8988T (cell line): ENCODE results near the gene MYLK.

Experiments used
- DNase-seq: peaks from one replicate; pipeline ENCODE4 v3.0.0; 2011

Gene MYLK

GRCh38 chr3:123657111-123657510 is 227.0 kb downstream of the MYLK start:
- DNase-seq, result no peak

DNA sequence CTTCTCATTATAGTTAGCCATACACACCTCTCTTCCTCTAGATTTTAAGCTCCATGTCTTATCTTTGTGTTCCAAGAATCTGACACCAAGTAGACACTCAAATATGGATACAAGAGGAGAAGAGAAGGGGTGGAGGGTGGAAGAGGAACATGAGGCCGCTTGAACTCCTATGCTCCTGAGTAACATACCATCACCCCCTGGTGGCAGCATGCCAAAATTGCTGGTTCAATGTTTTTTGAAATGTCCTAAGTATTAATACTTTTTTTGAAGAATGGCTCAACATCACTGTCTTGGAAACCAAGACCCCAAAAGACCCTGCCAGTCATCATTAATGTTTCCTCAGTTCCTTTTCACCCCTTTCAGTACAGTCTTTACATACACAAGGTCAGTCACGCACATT is 227.4 kb downstream of the MYLK start:
- DNase-seq, result no peak

- DNase-seq, result no peak
Observed at GRCh38 chr3:123656274-123656673, 227.9 kb downstream of the MYLK start.

DNA sequence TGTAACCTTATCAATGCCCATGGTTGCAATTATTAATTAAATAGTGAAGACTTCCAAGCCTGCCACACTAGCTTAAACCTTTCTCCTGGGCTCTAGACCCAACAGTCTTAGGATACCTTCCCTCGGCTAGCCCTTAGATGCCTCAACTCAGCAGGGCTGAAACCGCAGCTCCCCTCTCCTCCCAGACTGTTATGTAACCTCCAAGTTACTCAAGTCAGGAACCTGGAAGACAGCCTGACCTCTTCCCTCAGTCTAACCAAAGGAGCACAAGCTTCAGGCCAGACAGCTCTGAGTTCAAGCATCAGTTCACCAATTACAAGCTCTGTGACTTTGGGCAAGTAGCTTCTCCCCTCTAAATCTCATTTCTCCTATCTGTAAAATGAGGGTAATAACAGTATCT is 228.7 kb downstream of the MYLK start:
- DNase-seq, result no peak

GRCh38 chr3:123653221-123653682 is 230.9 kb downstream of the MYLK start:
- no peak for DNase-seq

GRCh38 chr3:123652342-123652984 is 231.7 kb downstream of the MYLK start:
- DNase-seq, result peak; percentile 57

GRCh38 chr3:123651449-123652341 is 232.4 kb downstream of the MYLK start:
- no peak for DNase-seq

GRCh38 chr3:123650101-123650500 is 234.0 kb downstream of the MYLK start:
- no peak for DNase-seq

- DNase-seq, result no peak
Observed at GRCh38 chr3:123648696-123649405, 235.3 kb downstream of the MYLK start.

GRCh38 chr3:123644358-123644757 is 239.8 kb downstream of the MYLK start:
- DNase-seq, result no peak

DNA sequence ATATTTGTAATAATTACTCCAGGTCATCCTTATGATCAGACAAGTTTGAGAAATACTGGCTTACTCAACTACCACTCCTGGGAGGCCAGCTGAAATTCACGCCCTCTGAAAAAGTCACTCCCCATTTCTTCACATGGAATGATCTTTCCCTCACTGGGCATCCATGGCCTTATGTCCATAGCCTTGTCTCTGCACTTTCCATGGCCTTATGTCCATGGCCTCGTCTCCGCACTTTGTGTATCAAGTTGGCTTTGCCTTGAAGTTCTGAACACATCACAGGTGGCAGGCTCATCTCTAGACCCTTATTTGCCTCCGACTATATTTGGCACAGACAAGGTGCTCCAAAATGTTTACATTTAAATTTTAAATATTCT is 241.2 kb downstream of the MYLK start:
- DNase-seq, result no peak

DNA sequence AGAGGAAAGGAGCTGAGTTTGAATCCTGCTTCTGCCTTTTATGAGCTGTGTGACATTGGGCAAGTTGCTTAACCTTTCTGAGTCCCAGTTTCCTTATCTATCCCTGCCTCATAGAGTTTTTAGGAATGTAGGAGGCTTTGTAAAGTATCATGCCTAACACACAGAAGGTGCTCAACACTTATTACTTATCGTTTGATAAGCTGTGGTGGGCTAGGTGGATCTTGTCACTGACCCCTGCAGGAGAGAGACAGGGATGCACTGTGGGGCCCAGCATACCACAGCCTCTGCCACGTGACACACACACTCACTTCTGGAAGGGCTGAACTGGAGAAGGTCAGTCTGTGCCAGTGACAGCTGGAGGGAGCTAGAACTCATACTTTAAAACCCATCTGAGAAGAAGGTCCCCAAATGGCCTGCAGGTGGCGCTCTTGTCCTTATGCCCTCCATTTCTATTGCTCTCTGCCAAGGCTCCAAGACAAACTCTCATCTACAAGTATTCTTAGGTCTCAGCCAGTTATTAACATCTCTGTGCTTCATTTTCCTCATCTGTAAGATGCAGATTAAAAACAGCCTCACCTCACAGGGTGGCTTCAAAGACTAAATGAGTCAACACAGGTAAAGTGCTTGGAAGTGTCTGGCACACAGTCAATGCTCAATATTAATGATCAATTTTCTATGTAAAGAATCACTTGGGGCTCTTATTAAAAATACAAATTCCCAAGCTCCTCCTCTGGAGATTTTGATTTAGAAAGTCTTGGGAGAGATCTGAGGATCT is 241.8 kb downstream of the MYLK start:
- peak; percentile 78 for DNase-seq

DNA sequence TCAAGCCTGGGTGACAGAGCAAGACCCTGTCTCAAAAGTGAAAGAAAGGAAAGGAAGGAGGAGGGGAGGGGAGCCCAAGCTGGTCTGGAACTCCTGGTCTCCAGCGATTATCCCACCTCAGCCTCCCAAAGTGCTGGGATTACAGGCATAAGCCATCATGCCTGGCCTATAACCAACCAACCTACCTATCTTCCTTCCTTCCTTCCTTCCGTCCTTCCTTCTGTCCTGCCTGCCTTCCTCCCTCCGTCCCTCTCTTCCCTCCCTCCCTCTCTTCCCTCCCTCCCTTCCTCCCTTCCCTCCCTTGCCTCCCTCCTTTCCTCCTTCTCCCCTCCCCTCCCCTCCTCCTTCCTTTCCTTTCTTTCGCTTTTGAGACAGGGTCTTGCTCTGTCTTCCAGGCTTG is 242.6 kb downstream of the MYLK start:
- DNase-seq, result no peak

DNA sequence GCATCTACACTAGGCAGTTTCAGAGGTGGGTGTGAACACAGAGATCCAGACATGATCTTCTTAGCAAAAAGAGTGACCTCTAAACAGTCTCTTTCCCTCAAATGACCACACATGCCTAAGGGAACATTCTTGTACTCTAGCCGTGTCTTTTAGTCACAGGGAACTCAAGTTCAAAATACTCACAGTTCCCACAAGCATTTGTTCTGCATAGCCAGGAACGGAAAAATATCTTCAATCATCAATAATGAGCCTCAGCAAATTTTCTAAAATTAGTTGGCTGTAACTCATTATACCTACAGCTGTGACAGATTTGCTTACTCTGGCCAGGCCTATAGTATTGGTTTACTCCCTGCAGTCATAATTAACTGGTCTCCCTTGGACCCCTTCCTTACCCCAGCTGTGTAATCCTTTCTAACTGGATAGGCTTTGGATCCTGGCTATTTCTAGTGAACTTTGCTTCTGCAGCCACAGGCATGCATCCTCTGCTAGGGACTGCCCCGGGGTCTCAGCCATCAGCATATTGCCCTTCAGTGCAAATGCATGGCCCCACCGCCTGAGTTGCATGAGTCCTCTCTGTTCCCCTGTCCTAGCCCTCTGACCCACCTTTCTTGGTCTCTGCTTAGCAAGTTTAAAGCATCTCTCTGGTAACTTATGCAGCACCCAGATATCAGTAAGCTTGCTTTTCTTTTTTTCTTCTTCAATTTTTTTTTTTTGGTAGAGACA is 243.2 kb downstream of the MYLK start:
- no peak for DNase-seq

- no peak for DNase-seq
Observed at GRCh38 chr3:123640311-123640710, 243.8 kb downstream of the MYLK start.

DNA sequence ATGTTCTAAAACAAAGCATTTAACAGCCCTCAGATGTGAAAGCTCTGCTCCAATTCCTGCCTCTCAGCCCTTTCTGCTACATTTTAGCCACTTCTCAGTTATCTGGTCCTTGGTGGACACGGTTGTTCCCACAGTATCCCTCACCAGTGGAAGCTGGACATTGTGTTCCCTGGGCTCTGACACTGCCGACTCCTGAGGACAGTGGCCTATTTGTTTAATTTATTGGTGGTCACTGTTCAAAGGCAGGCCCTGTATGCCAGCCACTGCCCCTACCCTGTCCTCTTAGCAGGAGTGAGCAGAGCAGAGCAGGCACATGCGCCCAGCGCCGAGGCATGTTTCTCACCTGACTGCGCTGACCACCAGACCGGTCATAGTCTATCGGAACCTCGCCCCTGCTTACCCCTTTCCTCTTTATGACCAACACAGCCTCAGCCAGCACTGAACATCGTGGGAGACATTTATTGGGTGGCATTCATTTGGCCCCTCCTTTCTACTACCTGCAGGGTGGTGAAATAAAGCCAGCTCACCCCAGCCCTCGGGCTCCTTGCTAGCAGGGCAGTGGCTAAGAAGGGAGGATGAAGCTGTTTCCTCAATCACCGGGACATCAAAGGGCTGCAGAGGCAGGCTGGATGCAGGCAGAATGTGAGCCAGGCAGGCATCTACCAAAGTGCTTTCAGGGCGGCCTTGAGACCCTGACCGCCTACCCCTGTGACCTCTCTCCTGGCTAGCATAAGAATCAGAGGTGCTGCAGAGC is 245.0 kb downstream of the MYLK start:
- no peak for DNase-seq

DNA sequence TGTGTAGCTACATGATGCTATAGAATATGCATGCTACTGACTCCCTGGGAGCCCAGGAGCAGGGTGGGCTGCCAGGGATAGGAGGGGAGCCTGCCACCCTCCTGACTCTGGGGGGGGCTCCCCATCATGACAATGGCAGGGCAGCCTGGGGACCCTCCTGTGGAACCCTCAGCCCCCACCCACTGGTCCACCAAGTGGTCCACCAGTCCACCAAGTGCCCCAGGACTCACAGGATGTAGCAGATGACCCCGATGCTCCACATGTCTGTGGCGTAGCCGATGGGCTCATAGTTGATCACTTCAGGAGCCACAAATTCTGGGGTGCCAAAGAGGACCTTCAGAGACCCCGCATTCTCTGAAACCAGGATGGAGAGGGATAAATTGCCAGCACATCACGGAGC is 246.3 kb downstream of the MYLK start:
- DNase-seq, result no peak

- no peak for DNase-seq
Observed at GRCh38 chr3:123637131-123637530, 247.0 kb downstream of the MYLK start.

DNA sequence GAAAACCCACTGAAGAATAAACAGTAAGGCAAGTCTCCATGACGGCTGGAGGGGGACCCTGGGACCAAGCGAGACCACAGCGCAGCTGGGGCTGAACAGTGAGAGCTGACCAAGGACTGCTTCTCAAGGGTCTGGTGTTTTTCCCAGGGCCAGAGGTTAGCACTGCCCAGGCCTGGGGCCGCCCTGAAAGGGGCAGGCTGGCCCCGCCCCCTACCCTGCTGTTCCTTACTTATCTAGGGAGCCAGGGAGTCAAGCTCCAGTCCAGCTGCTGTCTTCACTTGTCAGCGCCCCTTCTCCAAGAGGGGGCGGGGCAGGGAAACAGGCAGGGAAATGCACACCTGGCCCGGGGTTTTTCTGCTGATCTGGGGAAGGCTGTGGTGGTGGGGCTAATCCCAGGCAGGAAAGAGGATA is 247.7 kb downstream of the MYLK start:
- no peak for DNase-seq

DNA sequence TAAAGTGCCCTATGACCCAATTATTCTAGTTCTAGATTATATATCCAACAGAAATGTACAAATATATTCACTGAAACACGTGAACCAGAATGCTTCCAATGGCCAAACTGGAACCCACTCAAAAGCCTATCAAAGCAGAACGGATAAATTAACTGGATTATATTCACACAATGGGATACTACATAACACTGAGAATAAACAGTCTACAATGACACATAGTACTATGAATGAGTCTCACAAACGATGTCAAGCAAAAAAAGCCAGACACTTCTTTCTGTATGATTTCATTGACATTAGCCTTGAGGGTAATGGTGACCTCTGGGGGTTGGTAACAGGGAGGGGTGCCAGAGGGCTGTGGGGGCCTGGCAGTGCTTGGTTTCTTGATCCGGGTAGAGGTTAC is 248.4 kb downstream of the MYLK start:
- DNase-seq, result no peak

DNA sequence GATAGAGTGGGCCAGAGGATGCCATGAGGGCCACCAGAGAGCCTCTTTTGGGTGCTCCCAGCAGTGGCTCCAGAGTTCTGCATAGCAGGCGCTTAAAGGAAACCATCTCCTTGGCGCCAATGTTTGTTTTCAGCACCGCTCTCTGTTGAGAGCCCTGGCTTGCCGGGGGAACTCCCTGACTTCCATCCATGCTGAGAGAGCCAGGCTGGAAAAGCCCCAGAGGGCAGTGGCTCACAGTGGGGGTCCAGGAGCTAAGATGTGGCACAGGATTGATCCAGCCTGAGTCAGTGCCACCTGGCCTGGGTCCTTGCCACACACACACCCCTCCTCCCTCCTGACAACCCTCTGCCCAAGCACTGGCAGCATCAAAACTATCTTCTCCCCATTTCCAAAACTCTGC is 248.9 kb downstream of the MYLK start:
- no peak for DNase-seq
